ENCODE results near the gene B3GNT3.

Gene B3GNT3

GRCh38 chr19:17860331-17860992 lies 65.5 kb downstream of the B3GNT3 start:
- no peak for TF ChIP-seq CTCF (IDR thresholded peaks at IDR 0.05; ENCODE audit: low read depth, low read length, missing control alignments)
- DNase-seq (ENCODE audit: low read depth) = no peak
- in situ Hi-C loops (cut with HindIII; ENCODE audit: low sequenced_read_pairs) = no loop called here
- peak overlapping the region; percentile 62 for H3K4me3 ChIP-seq (ENCODE audit: low read depth, low read length)

DNA sequence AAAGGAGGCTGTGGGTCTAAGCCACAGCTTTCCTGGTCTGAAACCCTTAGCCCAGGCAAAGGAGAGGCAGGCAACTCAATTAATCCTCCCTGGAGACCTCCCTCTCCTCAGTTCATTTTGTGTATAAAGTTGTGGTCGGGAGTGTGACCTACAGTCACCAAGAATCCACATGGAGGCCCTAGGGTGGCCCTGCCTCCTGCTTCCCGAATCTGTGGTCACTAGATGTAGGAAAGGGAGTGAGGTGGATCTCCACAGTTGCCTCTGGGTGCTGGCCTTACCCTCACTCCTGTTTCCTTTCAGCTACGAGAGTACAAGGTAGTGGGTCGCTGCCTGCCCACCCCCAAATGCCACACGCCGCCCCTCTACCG lies 66.0 kb downstream of the B3GNT3 start:
- in situ Hi-C loops (cut with HindIII; ENCODE audit: low sequenced_read_pairs) = no loop called here
- DNase-seq (ENCODE audit: low read depth) = no peak
- H3K4me3 ChIP-seq (ENCODE audit: low read depth, low read length) = peak overlapping the region; percentile 62
- TF ChIP-seq CTCF (IDR thresholded peaks at IDR 0.05; ENCODE audit: low read depth, low read length, missing control alignments) = no peak

- in situ Hi-C loops (cut with HindIII; ENCODE audit: low sequenced_read_pairs) = no loop called here
- no peak for TF ChIP-seq CTCF (IDR thresholded peaks at IDR 0.05; ENCODE audit: low read depth, low read length, missing control alignments)
- peak overlapping the region; percentile 62 for H3K4me3 ChIP-seq (ENCODE audit: low read depth, low read length)
- no peak for DNase-seq (ENCODE audit: low read depth)
Measured at GRCh38 chr19:17861542-17862402, 66.8 kb downstream of the B3GNT3 start.

- in situ Hi-C loops (cut with HindIII; ENCODE audit: low sequenced_read_pairs) = no loop called here
- H3K4me3 ChIP-seq (ENCODE audit: low read depth, low read length) = no peak overlapping the region
- DNase-seq (ENCODE audit: low read depth) = no peak
- no peak for TF ChIP-seq CTCF (IDR thresholded peaks at IDR 0.05; ENCODE audit: low read depth, low read length, missing control alignments)
Measured at GRCh38 chr19:17862711-17863519, 68.0 kb downstream of the B3GNT3 start.

All from astrocyte of the cerebellum (primary cell).